GM19468 (cell line): Measurements from ENCODE around the gene HBA1.
"Not testable (repeated sequence)": the region's sequence is repeated elsewhere in the genome, so short reads cannot be mapped to it uniquely, and the experiment has no call there.

Experiments
- ATAC-seq: cut with Tn5 transposase; IDR thresholded peaks from one replicate; pipeline ENCODE4 v1.9.1; 2021; ENCODE audit warnings: mild to moderate bottlenecking, moderate library complexity, moderate number of reproducible peaks; ENCODE audit not compliant: unreplicated experiment; ENCODE audit errors: extremely low read depth

Gene HBA1

GRCh38 chr16:176477-177382 is at the start of gene HBA1:
Gene HBA1 (plus strand): TSS chr16:176680. CDS start chr16:176717, 37 bp downstream.
- ATAC-seq: not testable (repeated sequence)

- no peak for ATAC-seq
Measured at GRCh38 chr16:129075-129474, 47.4 kb upstream of the HBA1 start.

GRCh38 chr16:130533-131173 is 45.8 kb upstream of the HBA1 start:
- no peak for ATAC-seq

- ATAC-seq: no peak
Measured at GRCh38 chr16:132120-132519, 44.4 kb upstream of the HBA1 start.

- no peak for ATAC-seq
Measured at GRCh38 chr16:133716-134115, 42.8 kb upstream of the HBA1 start.

- no peak for ATAC-seq
Measured at GRCh38 chr16:138049-138417, 38.4 kb upstream of the HBA1 start.

GRCh38 chr16:140175-140857 is 36.2 kb upstream of the HBA1 start:
- ATAC-seq: no peak

GRCh38 chr16:142405-142967 is 34.0 kb upstream of the HBA1 start:
- ATAC-seq: no peak

- no peak for ATAC-seq
Measured at GRCh38 chr16:143047-143446, 33.4 kb upstream of the HBA1 start.

GRCh38 chr16:143456-143855 is 33.0 kb upstream of the HBA1 start:
- ATAC-seq: no peak

GRCh38 chr16:144797-145252 is 31.7 kb upstream of the HBA1 start:
- no peak for ATAC-seq

GRCh38 chr16:146646-147045 is 29.8 kb upstream of the HBA1 start:
- no peak for ATAC-seq

GRCh38 chr16:149024-149660 is 27.3 kb upstream of the HBA1 start:
- ATAC-seq: no peak

- ATAC-seq: no peak
Measured at GRCh38 chr16:152141-153128, 24.0 kb upstream of the HBA1 start, which contains the start of gene HBZ. Gene HBZ (plus strand): TSS chr16:152644. CDS start chr16:152910, 266 bp downstream.

GRCh38 chr16:153129-153521 is 23.4 kb upstream of the HBA1 start:
- ATAC-seq: not testable (repeated sequence)

GRCh38 chr16:153550-154216 is 22.8 kb upstream of the HBA1 start:
- not testable (repeated sequence) for ATAC-seq

GRCh38 chr16:154217-155030 is 22.1 kb upstream of the HBA1 start:
- ATAC-seq: no peak

- no peak for ATAC-seq
Measured at GRCh38 chr16:155031-155398, 21.5 kb upstream of the HBA1 start.
